Measurements from ENCODE around the gene PIK3AP1. TPM values are rescaled to one million over a fixed set of nuclear protein-coding genes. Genes with fewer than 3 reads are reported as not detected.

The PIK3AP1 gene
- total RNA-seq, 1 donor from 2014 or later, result 6.7 TPM

- TF ChIP-seq CTCF (IDR thresholded peaks at IDR 0.05; ENCODE audit: insufficient read depth, low read depth, low read length) (no peak), EZH2 (IDR thresholded peaks at IDR 0.05; ENCODE audit: insufficient read depth, low read length) (no peak)
- H3K4me2 ChIP-seq (ENCODE audit: low read length), result no peak overlapping the region
- FAIRE-seq (no peak), DNase-seq (ENCODE audit: low read depth) (no peak)
- H3K9ac ChIP-seq (ENCODE audit: low read length), result no peak overlapping the region
- Mint-ChIP-seq H3K36me3 (ENCODE audit: low read depth, unreplicated experiment) (peaks cover 4% of the 10 kb centered on the region), H3K27me3 (ENCODE audit: low read depth, unreplicated experiment) (peaks cover 45% of the 10 kb centered on the region), H3K27ac (ENCODE audit: unreplicated experiment) (no peak overlapping the region), H3K9me3 (ENCODE audit: unreplicated experiment) (no peaks in the 10 kb centered on the region), H3K4me3 (ENCODE audit: unreplicated experiment) (peak overlapping the region; percentile 91), H3K4me1 (ENCODE audit: low read depth, unreplicated experiment) (peaks cover 2% of the 10 kb centered on the region)
- H3K79me2 ChIP-seq (ENCODE audit: insufficient read depth, low read length), result no peaks in the 10 kb centered on the region
- peaks cover 18% of the 10 kb centered on the region for H3K27me3 ChIP-seq (ENCODE audit: insufficient read depth, low read length)
- no peak overlapping the region for H3K4me3 ChIP-seq (ENCODE audit: insufficient read depth, low read depth, low read length)
- H3K4me1 ChIP-seq (ENCODE audit: insufficient read depth, low read length), result peaks cover 2% of the 10 kb centered on the region
- no peak overlapping the region for H3K27ac ChIP-seq (ENCODE audit: low read depth, low read length)
- no peaks in the 10 kb centered on the region for H4K20me1 ChIP-seq (ENCODE audit: insufficient read depth, low read length)
- H3K36me3 ChIP-seq (ENCODE audit: insufficient read depth, low read length), result no peaks in the 10 kb centered on the region
- H2AFZ ChIP-seq (ENCODE audit: low read depth, low read length), result no peak overlapping the region
- no peaks in the 10 kb centered on the region for H3K9me3 ChIP-seq (ENCODE audit: insufficient read depth, low read depth, low read length)
Measured at GRCh38 chr10:96719200-96719599, 1.1 kb downstream of the PIK3AP1 start.

GRCh38 chr10:96718304-96718990 lies 1.9 kb downstream of the PIK3AP1 start:
- no peak for FAIRE-seq
- H4K20me1 ChIP-seq (ENCODE audit: insufficient read depth, low read length), result no peaks in the 10 kb centered on the region
- H3K79me2 ChIP-seq (ENCODE audit: insufficient read depth, low read length), result no peaks in the 10 kb centered on the region

More at GRCh38 chr10:96718304-96718990, 1.9 kb downstream of the PIK3AP1 start:
- H3K4me3 ChIP-seq (ENCODE audit: insufficient read depth, low read depth, low read length), result no peak overlapping the region
- peaks cover 2% of the 10 kb centered on the region for H3K4me1 ChIP-seq (ENCODE audit: insufficient read depth, low read length)
- DNase-seq (ENCODE audit: low read depth), result no peak
- Mint-ChIP-seq H3K27ac (ENCODE audit: unreplicated experiment) (no peak overlapping the region), H3K4me3 (ENCODE audit: unreplicated experiment) (peak overlapping the region; percentile 77), H3K4me1 (ENCODE audit: low read depth, unreplicated experiment) (peaks cover 5% of the 10 kb centered on the region), H3K27me3 (ENCODE audit: low read depth, unreplicated experiment) (peaks cover 45% of the 10 kb centered on the region), H3K9me3 (ENCODE audit: unreplicated experiment) (no peaks in the 10 kb centered on the region), H3K36me3 (ENCODE audit: low read depth, unreplicated experiment) (peaks cover 4% of the 10 kb centered on the region)
- H3K9me3 ChIP-seq (ENCODE audit: insufficient read depth, low read depth, low read length), result no peaks in the 10 kb centered on the region
- no peak overlapping the region for H3K27ac ChIP-seq (ENCODE audit: low read depth, low read length)
- no peak overlapping the region for H2AFZ ChIP-seq (ENCODE audit: low read depth, low read length)
- H3K27me3 ChIP-seq (ENCODE audit: insufficient read depth, low read length), result peaks cover 18% of the 10 kb centered on the region
- TF ChIP-seq EZH2 (IDR thresholded peaks at IDR 0.05; ENCODE audit: insufficient read depth, low read length) (no peak), CTCF (IDR thresholded peaks at IDR 0.05; ENCODE audit: insufficient read depth, low read depth, low read length) (no peak)
- no peaks in the 10 kb centered on the region for H3K36me3 ChIP-seq (ENCODE audit: insufficient read depth, low read length)
- no peak overlapping the region for H3K9ac ChIP-seq (ENCODE audit: low read length)
- H3K4me2 ChIP-seq (ENCODE audit: low read length), result no peak overlapping the region

Measured in astrocyte (in vitro differentiated cells and primary cell).